Gastrocnemius medialis (tissue), 4 donors: Measurements from ENCODE around the gene GADD45GIP1.

Experiments
- POLR2A ChIP-seq, 2 donors: fragments of 450-650 bp; IDR thresholded peaks; one replicate each; pipeline ENCODE4 v1.6.1; 2017; ENCODE audit warnings: antibody characterized with exemption in 2 of 2, mild to moderate bottlenecking in 2 of 2, moderate library complexity in 2 of 2
- TF ChIP-seq, protein P1 (sequence below), 5 experiments: fragments of 450-650 bp in 3 of 5; fragments of 200-600 bp in 2 of 5; sonication (generic) in 2 of 5; IDR thresholded peaks in 4 of 5; conservative IDR thresholded peaks in 1 of 5; 1 replicate in 4 of 5; 2 replicates in 1 of 5; pipeline ENCODE4 v1.5.1; 2016 to 2019; ENCODE audit warnings: antibody characterized with exemption in 5 of 5, mild to moderate bottlenecking in 3 of 5, moderate library complexity in 3 of 5

DNA sequence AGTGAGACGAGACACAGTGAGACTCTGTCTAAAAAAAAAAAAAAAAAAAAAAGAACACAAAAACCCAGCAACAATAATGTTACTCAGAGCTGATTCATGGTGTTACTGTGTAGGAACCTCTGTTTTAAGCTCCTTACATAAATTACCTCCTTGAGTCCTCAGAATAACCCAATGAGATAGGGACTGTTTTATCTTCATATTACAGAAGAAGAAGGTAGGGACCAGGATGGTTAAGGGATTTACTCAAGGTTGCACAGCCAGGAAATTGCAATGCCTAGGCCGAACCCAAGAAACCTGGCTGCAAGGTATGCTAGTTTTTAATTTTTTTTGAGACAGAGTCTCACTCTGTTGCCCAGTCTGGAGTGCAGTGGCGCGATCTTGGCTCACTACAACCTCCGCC lies 10.9 kb upstream of the GADD45GIP1 start:
- TF ChIP-seq POLR2A (IDR thresholded peaks at IDR 0.05) = no peak
- TF ChIP-seq, protein P1, sequence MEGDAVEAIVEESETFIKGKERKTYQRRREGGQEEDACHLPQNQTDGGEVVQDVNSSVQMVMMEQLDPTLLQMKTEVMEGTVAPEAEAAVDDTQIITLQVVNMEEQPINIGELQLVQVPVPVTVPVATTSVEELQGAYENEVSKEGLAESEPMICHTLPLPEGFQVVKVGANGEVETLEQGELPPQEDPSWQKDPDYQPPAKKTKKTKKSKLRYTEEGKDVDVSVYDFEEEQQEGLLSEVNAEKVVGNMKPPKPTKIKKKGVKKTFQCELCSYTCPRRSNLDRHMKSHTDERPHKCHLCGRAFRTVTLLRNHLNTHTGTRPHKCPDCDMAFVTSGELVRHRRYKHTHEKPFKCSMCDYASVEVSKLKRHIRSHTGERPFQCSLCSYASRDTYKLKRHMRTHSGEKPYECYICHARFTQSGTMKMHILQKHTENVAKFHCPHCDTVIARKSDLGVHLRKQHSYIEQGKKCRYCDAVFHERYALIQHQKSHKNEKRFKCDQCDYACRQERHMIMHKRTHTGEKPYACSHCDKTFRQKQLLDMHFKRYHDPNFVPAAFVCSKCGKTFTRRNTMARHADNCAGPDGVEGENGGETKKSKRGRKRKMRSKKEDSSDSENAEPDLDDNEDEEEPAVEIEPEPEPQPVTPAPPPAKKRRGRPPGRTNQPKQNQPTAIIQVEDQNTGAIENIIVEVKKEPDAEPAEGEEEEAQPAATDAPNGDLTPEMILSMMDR (IDR thresholded peaks at IDR 0.05 in 4 of 5, conservative IDR thresholded peaks at IDR 0.05 in 1 of 5) = no peak
